HG03342 (cell line): ENCODE results near the gene C1orf198.

Source experiments
- ATAC-seq: cut with Tn5 transposase; IDR thresholded peaks from one replicate; pipeline ENCODE4 v1.9.1; 2021; ENCODE audit warnings: mild to moderate bottlenecking, moderate library complexity; ENCODE audit not compliant: unreplicated experiment

C1orf198 gene

GRCh38 chr1:230836793-230837192 is 31.5 kb downstream of the C1orf198 start:
- no peak for ATAC-seq

- no peak for ATAC-seq
These were observed 32.0 kb downstream of the C1orf198 start for GRCh38 chr1:230836347-230836746.

- no peak for ATAC-seq
These were observed 34.0 kb downstream of the C1orf198 start for GRCh38 chr1:230834292-230834691.

GRCh38 chr1:230833511-230833910 is 34.8 kb downstream of the C1orf198 start:
- ATAC-seq = no peak

DNA sequence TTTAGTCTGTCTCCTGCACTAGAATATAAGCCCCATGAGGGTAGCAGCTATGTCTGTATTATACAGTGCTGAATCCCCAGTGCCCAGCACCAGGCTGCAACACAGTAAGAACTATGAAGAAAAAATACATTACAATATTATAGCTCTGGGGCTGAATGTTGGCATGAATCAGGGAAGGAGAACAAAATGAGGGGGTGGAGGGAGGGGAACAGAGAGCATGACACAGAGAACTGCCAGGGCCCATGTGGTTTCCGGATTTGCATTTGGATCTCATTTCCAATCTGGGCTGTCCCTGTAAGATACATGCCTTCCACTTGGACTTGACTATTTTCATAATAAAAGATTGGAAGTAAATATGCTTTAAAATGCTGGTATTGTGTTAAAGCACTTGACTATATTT is 35.8 kb downstream of the C1orf198 start:
- ATAC-seq = no peak

DNA sequence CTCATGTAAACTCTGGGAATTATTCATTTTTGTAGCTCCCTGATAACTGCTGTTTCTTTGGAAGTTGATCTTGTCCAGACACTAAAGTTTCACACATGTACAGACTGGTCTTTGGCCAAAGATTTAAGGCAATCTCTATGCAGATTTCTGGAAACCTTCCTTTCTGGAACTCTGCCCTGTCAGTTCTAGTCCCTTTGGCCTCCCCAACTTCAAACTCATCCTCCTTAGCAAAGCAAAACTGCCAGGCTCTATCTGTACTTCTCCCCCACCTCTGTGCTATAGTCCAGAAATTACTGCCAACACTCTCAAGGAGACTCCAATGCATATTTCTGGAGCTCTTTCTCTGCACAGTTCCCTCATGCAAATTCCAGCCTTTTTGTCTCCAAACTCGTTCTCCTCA is 36.5 kb downstream of the C1orf198 start:
- no peak for ATAC-seq

- no peak for ATAC-seq
These were observed 39.9 kb downstream of the C1orf198 start for GRCh38 chr1:230828421-230828820.

GRCh38 chr1:230827801-230828200 is 40.5 kb downstream of the C1orf198 start:
- ATAC-seq = no peak

DNA sequence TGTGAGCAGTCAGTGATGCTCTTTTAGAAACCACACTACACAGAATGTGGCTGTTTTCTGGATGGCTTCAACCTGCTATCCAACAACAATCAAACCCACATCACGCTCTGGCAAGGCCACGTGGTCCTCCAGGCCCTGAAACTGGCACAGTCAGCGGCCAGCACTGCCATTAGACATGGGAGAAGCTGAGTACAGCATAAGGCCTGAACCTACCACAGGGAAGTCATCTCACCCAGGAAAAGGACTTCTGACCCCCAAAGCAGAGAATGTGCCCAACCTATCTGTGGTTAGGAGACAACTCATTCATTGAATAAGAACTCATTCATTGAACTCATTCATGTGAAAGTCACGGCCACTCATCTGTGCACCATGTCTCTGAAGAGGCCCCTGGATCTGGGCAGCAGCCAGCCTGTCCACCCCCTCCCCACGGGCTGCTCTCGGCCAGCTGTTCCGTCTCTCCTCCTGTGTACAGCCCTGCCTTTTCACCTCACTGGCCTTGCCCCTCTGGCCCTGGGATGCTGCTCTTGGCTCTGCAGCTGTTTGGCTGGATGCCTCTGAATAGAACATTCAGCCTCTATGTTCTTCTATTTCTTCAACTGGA is 41.1 kb downstream of the C1orf198 start:
- no peak for ATAC-seq

DNA sequence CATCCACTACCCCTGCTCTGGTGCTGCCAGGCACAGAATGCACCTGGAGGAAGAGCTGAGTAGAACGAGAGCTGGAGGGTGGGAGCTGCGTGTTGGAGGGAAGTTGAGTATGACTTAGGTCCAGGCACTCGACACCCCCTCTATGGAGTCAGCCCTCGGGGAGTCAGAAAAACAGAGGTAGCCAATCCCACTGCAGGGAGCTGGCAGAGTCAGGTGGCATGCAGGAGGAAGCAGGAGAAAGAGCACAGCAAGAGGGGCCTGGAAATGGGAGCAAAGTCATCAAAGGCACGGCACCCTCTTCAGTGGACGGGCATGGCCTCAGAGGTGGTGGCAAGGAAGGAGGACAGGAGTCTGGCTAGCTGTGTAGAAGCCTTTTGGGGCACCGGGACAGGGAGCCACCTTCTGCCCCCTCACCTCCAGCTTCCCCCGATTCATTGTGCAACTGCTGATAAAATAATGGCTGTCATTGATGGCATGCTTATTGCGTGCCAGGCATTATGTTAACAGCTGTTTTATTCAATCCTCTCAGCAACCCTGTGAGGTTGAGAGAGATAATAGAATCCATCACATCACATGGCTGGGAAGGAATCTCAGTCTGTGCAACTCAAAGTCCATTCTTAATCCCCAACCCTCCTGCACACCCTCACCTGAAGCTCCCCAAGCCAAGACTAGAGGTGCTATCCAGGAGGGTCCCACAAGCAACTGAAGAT is 42.0 kb downstream of the C1orf198 start:
- ATAC-seq = no peak

DNA sequence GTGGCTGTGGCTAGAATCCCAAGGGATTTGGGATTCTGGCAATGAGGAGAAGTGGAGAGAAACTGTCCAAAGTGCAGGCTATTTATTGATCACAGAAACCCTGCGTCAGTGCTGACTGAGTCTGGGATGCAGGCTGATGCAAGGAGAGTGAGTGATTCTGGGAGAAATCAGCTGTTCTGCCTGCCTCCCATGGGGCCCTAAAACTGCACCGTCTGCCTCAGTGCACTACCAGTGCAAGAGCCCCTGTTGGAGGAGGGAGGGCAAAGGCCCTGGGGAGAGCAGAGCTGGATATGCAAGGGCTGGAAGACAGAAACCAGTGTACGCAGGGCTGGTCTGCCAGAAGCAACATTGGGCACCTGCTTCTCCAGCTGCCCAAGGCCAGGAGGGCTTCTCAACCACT is 42.6 kb downstream of the C1orf198 start:
- ATAC-seq = no peak

DNA sequence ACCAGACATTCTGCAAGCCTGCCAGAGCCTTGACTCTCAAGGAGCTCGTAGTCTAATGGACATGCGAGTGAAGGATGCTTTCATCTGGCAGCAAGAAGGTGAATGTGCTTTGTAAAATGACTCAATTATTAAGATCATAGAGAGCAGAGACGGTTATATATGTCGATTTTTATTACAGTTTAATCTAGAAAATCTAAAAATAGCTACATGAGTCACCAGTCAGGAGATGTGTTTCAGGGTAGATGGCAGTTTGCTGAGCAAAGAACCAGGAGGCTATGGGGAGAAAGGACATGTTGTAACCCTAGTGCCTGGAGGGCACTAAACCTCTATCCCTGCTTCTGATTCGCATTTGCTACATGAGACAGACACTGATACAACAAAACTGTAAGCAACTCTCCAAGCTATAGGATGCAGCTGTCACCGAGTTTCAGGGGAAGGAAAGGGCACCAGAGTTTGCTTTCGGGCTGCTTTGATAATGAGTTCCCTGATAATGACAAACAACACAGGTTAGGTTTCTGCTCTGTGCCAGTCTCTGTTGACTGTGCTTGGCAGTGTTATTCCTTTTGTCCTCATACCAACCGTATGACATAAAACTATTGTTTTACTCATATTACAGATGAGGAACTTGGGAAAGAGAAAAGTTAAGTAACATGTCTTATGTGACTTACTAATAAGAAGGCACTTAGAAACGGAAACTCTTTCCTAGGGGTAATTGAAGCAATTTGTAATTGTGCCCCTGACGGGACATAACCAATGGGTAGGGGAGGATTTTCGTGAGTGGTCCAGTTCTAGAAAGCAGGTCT is 43.2 kb downstream of the C1orf198 start:
- no peak for ATAC-seq

- no peak for ATAC-seq
These were observed 43.8 kb downstream of the C1orf198 start for GRCh38 chr1:230824551-230824918.

DNA sequence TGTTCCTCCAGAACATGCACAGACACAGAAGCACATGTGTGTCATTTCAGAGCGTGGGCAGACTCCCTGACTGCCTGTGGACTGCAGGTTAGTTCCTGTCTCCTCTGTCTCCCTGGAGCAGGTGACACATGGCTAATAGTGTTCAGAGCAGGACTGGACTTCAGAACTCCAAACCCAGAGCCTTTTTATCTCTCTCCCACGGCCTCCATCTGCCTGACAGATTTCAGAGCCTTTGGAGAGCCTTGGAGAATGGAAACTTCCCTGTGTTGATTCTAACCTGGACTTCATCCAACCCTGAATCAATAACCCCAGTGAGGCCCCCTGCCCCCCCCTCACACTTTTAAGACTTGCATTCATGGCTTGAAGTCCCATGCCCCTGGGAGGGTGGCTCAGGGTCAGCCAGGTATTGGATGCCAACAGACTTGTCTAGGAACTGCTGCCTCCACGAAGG is 44.4 kb downstream of the C1orf198 start:
- ATAC-seq = no peak

DNA sequence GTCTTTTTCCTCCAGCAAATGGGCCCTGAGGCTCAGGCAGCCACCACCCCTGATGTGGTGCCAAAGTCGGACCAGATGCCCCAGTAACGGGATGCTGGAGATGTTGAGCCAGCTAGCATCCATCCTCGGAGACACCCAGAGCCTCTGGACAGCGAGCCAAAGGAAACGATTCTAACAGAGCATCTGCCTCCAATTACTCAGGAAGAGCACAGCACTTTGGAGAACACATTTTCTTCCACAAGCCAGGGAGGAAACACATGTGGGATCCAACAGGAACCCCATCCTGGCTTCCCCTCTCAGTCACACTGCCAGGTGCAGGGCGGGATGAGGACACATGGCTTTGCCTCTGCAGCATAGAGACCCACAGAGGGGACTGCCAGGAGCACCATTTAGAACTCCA is 44.9 kb downstream of the C1orf198 start:
- ATAC-seq = no peak

DNA sequence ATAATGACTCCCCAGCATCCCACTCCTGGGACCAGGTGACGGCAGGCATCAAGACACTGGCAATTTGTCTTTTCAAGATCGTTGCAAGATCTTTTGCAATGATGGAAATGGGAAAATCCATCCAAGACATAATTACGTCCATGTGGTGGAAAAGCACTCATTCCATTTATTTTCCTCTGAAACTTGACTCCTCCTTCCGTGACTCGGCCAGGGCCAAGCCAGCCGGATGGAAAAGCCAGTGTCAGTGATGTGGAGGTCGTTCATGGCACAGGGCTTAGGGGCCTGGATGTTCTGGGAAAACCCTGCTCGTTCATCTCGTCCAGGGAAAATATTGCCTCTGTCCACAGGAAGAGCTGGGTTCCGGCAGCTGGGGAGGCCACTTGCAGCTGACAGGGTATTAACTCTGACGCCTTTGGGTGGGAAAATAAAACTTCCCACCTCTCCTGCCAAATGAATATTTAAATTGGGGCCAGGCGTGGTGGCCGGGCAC is 46.2 kb downstream of the C1orf198 start:
- no peak for ATAC-seq

DNA sequence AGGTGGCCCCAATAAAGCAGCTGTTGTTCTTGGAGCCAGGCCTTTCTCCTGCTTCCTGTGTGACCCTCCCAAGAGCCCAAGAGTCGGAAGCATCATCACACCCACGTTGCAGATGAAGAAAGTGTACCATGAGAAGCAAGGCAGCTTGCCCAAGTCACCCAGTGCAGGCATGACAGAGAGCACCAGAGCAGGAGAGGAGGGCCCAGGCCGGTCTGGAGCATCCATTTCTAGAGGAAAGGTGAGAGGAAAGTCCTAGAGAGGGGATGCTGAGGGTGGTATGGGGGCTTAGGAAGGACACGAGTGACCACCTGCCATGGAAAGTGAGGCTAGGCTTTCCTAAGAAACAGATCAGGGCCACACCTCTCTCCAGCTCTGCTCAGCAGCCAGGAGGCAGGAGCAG is 47.0 kb downstream of the C1orf198 start:
- ATAC-seq = no peak

GRCh38 chr1:230820568-230820967 is 47.8 kb downstream of the C1orf198 start:
- no peak for ATAC-seq

DNA sequence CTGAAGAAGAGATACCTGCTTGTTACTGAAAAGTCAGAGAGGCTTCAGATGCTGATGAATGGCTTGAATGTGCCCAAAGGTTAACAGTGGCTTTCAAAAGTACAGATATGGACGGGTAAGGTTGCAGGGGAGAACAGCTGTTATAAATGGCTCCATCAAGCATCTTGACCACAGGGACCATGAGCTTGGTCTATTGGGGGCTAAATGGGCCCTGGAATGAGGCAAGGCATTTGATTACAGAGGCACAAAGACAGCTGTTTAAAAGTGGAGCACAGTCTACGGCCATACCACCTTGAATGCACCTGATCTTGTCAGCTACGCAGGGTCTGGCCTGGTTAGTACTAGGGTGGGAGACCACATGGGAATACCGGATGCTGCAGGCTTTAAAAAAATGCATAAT is 48.3 kb downstream of the C1orf198 start:
- no peak for ATAC-seq

DNA sequence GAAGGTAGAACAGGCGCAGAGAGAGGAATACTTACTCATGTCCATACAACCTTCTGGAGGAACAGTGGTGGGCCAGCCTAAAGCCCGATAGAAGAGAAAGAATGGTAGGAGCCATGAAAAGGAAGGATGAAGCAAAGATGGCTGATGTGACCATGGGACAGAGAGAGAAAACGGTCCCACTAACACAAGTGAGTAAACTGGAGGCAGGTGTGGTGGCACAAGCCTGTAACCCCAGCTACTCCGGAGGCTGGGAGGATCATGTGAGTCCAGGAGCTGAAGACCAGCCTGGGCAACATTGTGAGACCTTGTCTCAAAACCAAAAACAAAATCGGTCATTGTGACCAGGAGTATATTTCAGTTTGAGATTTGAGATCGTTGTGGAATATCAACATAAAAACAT is 49.4 kb downstream of the C1orf198 start:
- no peak for ATAC-seq

GRCh38 chr1:230818367-230818766 is 50.0 kb downstream of the C1orf198 start:
- ATAC-seq = no peak

DNA sequence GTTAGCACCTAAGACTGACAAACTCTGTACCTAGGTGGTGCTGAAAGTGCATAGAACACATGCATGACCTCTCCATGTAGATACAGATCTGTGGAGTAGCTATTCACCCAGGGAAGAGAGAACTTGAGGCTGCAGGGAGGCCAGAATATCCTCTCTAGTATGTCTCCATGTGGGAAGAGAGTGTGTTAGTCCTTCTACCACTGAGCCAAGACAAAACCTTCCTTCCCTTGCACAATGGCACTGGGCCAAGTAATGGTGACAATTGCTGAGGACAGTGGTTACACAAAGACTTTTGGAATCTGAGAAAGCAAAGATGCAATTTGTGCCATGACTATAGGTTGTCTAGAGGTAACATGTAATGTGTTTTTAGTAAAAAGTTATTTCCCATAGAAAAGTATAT is 52.3 kb downstream of the C1orf198 start:
- ATAC-seq = no peak
